ENCODE results near the gene ARHGEF35.
"Not testable (repeated sequence)": the region's sequence is repeated elsewhere in the genome, so short reads cannot be mapped to it uniquely, and the experiment has no call there.

DNA sequence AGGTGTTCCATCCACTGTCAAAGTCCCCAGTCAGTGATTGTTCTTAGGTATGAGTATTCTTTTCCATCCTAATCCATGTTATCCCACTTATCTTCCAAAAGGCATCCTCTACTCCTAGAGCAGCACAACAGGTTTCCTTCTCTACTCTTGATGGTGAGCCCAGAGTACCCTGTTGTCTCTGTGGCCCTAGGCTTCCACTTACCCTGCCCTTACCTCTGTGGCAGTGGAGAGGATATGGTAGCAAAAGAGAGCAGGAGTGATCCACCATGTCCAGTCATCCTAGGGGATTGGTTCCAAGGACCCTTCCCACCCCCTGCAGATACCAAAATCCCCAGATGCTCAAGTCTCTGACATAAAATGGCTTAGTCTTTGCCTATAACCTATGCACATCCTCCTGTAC is 21.6 kb upstream of the ARHGEF35 start:
- TF ChIP-seq RFX5 (IDR thresholded peaks at IDR 0.05; ENCODE audit: low read depth, low read length); POLR2A (IDR thresholded peaks at IDR 0.05; ENCODE audit: low read depth, low read length); NFE2L2 (IDR thresholded peaks at IDR 0.05; ENCODE audit: low read depth, low read length); CTCF (conservative IDR thresholded peaks at IDR 0.05; ENCODE audit: low read depth, low read length); CEBPB (IDR thresholded peaks at IDR 0.05; ENCODE audit: low read depth, low read length); CHD1 (IDR thresholded peaks at IDR 0.05; ENCODE audit: low read depth, low read length); FOS (IDR thresholded peaks at IDR 0.05; ENCODE audit: low read depth, low read length); RAD21 (IDR thresholded peaks at IDR 0.05; ENCODE audit: low read length); MAZ (IDR thresholded peaks at IDR 0.05; ENCODE audit: borderline replicate concordance, low read depth, low read length); MXI1 (IDR thresholded peaks at IDR 0.05; ENCODE audit: borderline replicate concordance, low read depth, low read length); BHLHE40 (IDR thresholded peaks at IDR 0.05; ENCODE audit: low read depth, low read length): not testable (repeated sequence)
- TF ChIP-seq, protein P1, sequence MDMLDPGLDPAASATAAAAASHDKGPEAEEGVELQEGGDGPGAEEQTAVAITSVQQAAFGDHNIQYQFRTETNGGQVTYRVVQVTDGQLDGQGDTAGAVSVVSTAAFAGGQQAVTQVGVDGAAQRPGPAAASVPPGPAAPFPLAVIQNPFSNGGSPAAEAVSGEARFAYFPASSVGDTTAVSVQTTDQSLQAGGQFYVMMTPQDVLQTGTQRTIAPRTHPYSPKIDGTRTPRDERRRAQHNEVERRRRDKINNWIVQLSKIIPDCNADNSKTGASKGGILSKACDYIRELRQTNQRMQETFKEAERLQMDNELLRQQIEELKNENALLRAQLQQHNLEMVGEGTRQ (IDR thresholded peaks at IDR 0.05; ENCODE audit: low read depth, low read length) = not testable (repeated sequence)
- TF ChIP-seq, protein P2, sequence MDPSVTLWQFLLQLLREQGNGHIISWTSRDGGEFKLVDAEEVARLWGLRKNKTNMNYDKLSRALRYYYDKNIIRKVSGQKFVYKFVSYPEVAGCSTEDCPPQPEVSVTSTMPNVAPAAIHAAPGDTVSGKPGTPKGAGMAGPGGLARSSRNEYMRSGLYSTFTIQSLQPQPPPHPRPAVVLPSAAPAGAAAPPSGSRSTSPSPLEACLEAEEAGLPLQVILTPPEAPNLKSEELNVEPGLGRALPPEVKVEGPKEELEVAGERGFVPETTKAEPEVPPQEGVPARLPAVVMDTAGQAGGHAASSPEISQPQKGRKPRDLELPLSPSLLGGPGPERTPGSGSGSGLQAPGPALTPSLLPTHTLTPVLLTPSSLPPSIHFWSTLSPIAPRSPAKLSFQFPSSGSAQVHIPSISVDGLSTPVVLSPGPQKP (IDR thresholded peaks at IDR 0.05; ENCODE audit: borderline replicate concordance, low read depth, low read length) = not testable (repeated sequence)

Measured in IMR-90 (cell line).